ENCODE data around the gene ENPP3.

GRCh38 chr6:131730264-131730663 is 93.2 kb downstream of the ENPP3 start:
- no peak for TF ChIP-seq POLR2A (IDR thresholded peaks at IDR 0.05; ENCODE audit: low read length)
- no peak for TF ChIP-seq GATA1 (IDR thresholded peaks at IDR 0.05; ENCODE audit: low read depth, low read length)
